ENCODE data around the gene LRRC8E.
A peak's percentile ranks its signal among the peaks of the same experiment; 100 is the strongest.

The LRRC8E gene

GRCh38 chr19:7914099-7914498 is 25.8 kb downstream of the LRRC8E start:
- TF ChIP-seq CTCF (conservative IDR thresholded peaks at IDR 0.05; ENCODE audit: low read depth, low read length): no peak
- Histone ChIP-seq H3K79me2 (ENCODE audit: insufficient read depth, low read depth) (no peaks in the 10 kb centered on the region), H3K4me3 (IDR thresholded peaks at IDR 0.05; ENCODE audit: insufficient read depth, low read depth, low read length) (no peak overlapping the region), H4K20me1 (ENCODE audit: insufficient read depth) (no peaks in the 10 kb centered on the region), H3K4me2 (no peak overlapping the region), H2AFZ (ENCODE audit: low read depth) (no peak overlapping the region), H3K27ac (no peak overlapping the region), H3K27me3 (ENCODE audit: insufficient read depth, low read depth) (peaks cover 27% of the 10 kb centered on the region), H3K36me3 (ENCODE audit: insufficient read depth) (no peaks in the 10 kb centered on the region), H3K4me1 (ENCODE audit: low read depth, poor library complexity, severe bottlenecking) (peaks cover 3% of the 10 kb centered on the region), H3K9ac (no peak overlapping the region)

GRCh38 chr19:7914598-7915045 is 26.3 kb downstream of the LRRC8E start, which contains the start of gene TGFBR3L:
TGFBR3L (plus strand) TSS chr19:7914830.
- no peak for TF ChIP-seq CTCF (conservative IDR thresholded peaks at IDR 0.05; ENCODE audit: low read depth, low read length)
- Histone ChIP-seq H3K79me2 (ENCODE audit: insufficient read depth, low read depth) (no peaks in the 10 kb centered on the region), H3K27ac (no peak within 1 kb of the TSS), H3K4me1 (ENCODE audit: low read depth, poor library complexity, severe bottlenecking) (peaks cover 8% of the 10 kb centered on the region), H3K4me2 (no peak within 1 kb of the TSS), H3K9ac (no peak within 1 kb of the TSS), H2AFZ (ENCODE audit: low read depth) (no peak within 1 kb of the TSS), H3K36me3 (ENCODE audit: insufficient read depth) (no peaks in the 10 kb centered on the region), H3K4me3 (IDR thresholded peaks at IDR 0.05; ENCODE audit: insufficient read depth, low read depth, low read length) (no peak within 1 kb of the TSS), H4K20me1 (ENCODE audit: insufficient read depth) (no peaks in the 10 kb centered on the region), H3K27me3 (ENCODE audit: insufficient read depth, low read depth) (peaks cover 27% of the 10 kb centered on the region)

GRCh38 chr19:7915250-7916102 is 27.2 kb downstream of the LRRC8E start:
- Histone ChIP-seq H3K9ac (no peak overlapping the region), H3K27ac (no peak overlapping the region), H3K4me2 (peak overlapping the region; percentile 48; the same call in 1 of the 2 replicates), H3K79me2 (ENCODE audit: insufficient read depth, low read depth) (no peaks in the 10 kb centered on the region), H4K20me1 (ENCODE audit: insufficient read depth) (no peaks in the 10 kb centered on the region), H2AFZ (ENCODE audit: low read depth) (no peak overlapping the region), H3K4me3 (IDR thresholded peaks at IDR 0.05; ENCODE audit: insufficient read depth, low read depth, low read length) (no peak overlapping the region), H3K4me1 (ENCODE audit: low read depth, poor library complexity, severe bottlenecking) (peaks cover 11% of the 10 kb centered on the region), H3K36me3 (ENCODE audit: insufficient read depth) (no peaks in the 10 kb centered on the region), H3K27me3 (ENCODE audit: insufficient read depth, low read depth) (peaks cover 27% of the 10 kb centered on the region)
- TF ChIP-seq CTCF (conservative IDR thresholded peaks at IDR 0.05; ENCODE audit: low read depth, low read length): no peak

GRCh38 chr19:7916103-7916954 is 28.0 kb downstream of the LRRC8E start:
- Histone ChIP-seq H3K36me3 (ENCODE audit: insufficient read depth) (no peaks in the 10 kb centered on the region), H3K79me2 (ENCODE audit: insufficient read depth, low read depth) (no peaks in the 10 kb centered on the region), H3K9ac (no peak overlapping the region; the same call in 1 of the 2 replicates)

More at GRCh38 chr19:7916103-7916954, 28.0 kb downstream of the LRRC8E start:
- peak overlapping the region; percentile 48 for H3K4me2 ChIP-seq
- H3K27me3 ChIP-seq (ENCODE audit: insufficient read depth, low read depth): peaks cover 27% of the 10 kb centered on the region
- peaks cover 14% of the 10 kb centered on the region for H3K4me1 ChIP-seq (ENCODE audit: low read depth, poor library complexity, severe bottlenecking)
- no peaks in the 10 kb centered on the region for H4K20me1 ChIP-seq (ENCODE audit: insufficient read depth)
- H3K4me3 ChIP-seq (IDR thresholded peaks at IDR 0.05; ENCODE audit: insufficient read depth, low read depth, low read length): no peak overlapping the region
- no peak overlapping the region for H3K27ac ChIP-seq
- no peak for TF ChIP-seq CTCF (conservative IDR thresholded peaks at IDR 0.05; ENCODE audit: low read depth, low read length)
- H2AFZ ChIP-seq (ENCODE audit: low read depth): peak overlapping the region; percentile 48

Data from KMS-11 (cell line).